Right lobe of liver (tissue), 6 donors: ENCODE data around the gene TUBE1. TPM values are rescaled to one million over a fixed set of nuclear protein-coding genes. Genes with fewer than 3 reads are reported as not detected.
A peak's percentile ranks its signal among the peaks of the same experiment; 100 is the strongest.
"Not testable (repeated sequence)": the region's sequence is repeated elsewhere in the genome, so short reads cannot be mapped to it uniquely, and the experiment has no call there.

Experiments
- ATAC-seq, 4 donors: fragments of 200-7000 bp; cut with Tn5 transposase; one replicate each; pipeline ENCODE4 v1.9.1; 2020; ENCODE audit warnings: mild to moderate bottlenecking in 4 of 4, moderate library complexity in 4 of 4
- DNase-seq, 3 donors: peaks; one replicate each; pipeline ENCODE4 v3.0.0-alpha.2; 2020
- H3K27ac ChIP-seq, 3 donors: fragments of 200-600 bp; one replicate each; pipeline ENCODE4 v1.8.0; 2022
- H3K27me3 ChIP-seq, 2 donors: fragments of 200-600 bp; one replicate each; pipeline ENCODE4 v1.8.0; 2022
- H3K36me3 ChIP-seq, 4 donors: fragments of 200-600 bp; sonication (generic) in 1 of 4; one replicate each; pipeline versions ENCODE4 v1.5.1 to v1.8.0; 2017 to 2022; ENCODE audit warnings: control low read depth in 1 of 4
- H3K4me1 ChIP-seq, 4 donors: fragments of 200-600 bp; sonication (generic) in 1 of 4; one replicate each; pipeline versions ENCODE4 v1.5.1 to v1.8.0; 2017 to 2022; ENCODE audit warnings: control low read depth in 1 of 4
- H3K4me3 ChIP-seq, 3 donors: fragments of 200-600 bp; one replicate each; pipeline ENCODE4 v1.8.0; 2022
- H3K9me3 ChIP-seq, 4 donors: fragments of 200-600 bp; sonication (generic) in 1 of 4; one replicate each; pipeline versions ENCODE4 v1.5.1 to v1.8.0; 2017 to 2022; ENCODE audit warnings: control low read depth in 1 of 4
- CTCF ChIP-seq, 4 donors: fragments of 200-600 bp in 3 of 4; fragments of 450-650 bp in 1 of 4; IDR thresholded peaks; one replicate each; pipeline versions ENCODE4 v1.5.1 to v1.8.0; 2016 to 2022; ENCODE audit warnings: antibody characterized with exemption in 4 of 4, mild to moderate bottlenecking in 2 of 4
- POLR2A ChIP-seq: fragments of 450-650 bp; IDR thresholded peaks from one replicate; pipeline ENCODE4 v1.6.1; 2017; ENCODE audit warnings: antibody characterized with exemption, mild to moderate bottlenecking
- WGBS: methylation state at CpG from one replicate; pipeline ENCODE4 v1.1.6; 2018; ENCODE audit warnings: low coverage, low lambda C conversion rate; ENCODE audit not compliant: insufficient coverage; ENCODE audit errors: missing lambda C conversion rate; 5-methylcytosine and 5-hydroxymethylcytosine counted together
- intact Hi-C, 2 donors: fragments of 100-400 bp; cut with DNase I; formaldehyde crosslinking; loops; one replicate each; pipeline versions ENCODE4 v1.11.2 to v1.14.1; 2022
- total RNA-seq, 6 experiments: library from RNA; depleted of rRNA in 2 of 6; stranded (reverse); fragments of >200 nt in 2 of 6; fragmentation: NEBNext Ultra II Directional in 3 of 6; extraction: Animal tissue kit (Norgen Biotek cat#: 25700) in 3 of 6; gene quantifications; one replicate each; pipeline versions ENCODE4 v1.1.0 to v1.2.4, GENCODE V29; 2016 to 2023
- donor health status: DM: no; HTN: yes; CAD: no.
- donor health status: DM: no; HTN: no; CAD: no.
- donor health status: DM: no; HTN: no; CAD: no.
- donor health status: DM: no; HTN: yes; CAD: no.
- donor health status: DM: no; HTN: yes; CAD: no.

Gene TUBE1
- total RNA-seq, 6 experiments from 2014 or later, result 16.2 to 38.0 (median 27.7) TPM

GRCh38 chr6:112054555-112055190 lies 32.6 kb downstream of the TUBE1 start:
- Histone ChIP-seq H3K27me3 (no peaks in the 10 kb centered on the region), H3K36me3 (no peaks in the 10 kb centered on the region), H3K9me3 (no peaks in the 10 kb centered on the region), H3K27ac (no peak overlapping the region), H3K4me3 (no peak overlapping the region), H3K4me1 (peaks cover 0 to 7% (median 2%) of the 10 kb centered on the region in 4 donors)
- no peak for TF ChIP-seq POLR2A
- TF ChIP-seq CTCF (IDR thresholded peaks at IDR 0.05), result no peak
- 77% methylated on average over 8 of the region's 10 CpGs for WGBS
- DNase-seq, result no peak
- intact Hi-C loops, result no loop called here
- no peak for ATAC-seq

GRCh38 chr6:112054001-112054400 lies 33.3 kb downstream of the TUBE1 start, which contains the start of gene CCN6:
Gene CCN6, plus strand, starts transcription at chr6:112054104. Its CDS starts 254 bp downstream, at chr6:112054358.
- no peak for DNase-seq
- WGBS, result 81% methylated on average over 9 of the region's 12 CpGs
- TF ChIP-seq CTCF (IDR thresholded peaks at IDR 0.05) (no peak), POLR2A (no peak)
- Histone ChIP-seq H3K4me1 (peaks cover 0 to 12% (median 2%) of the 10 kb centered on the region in 4 donors), H3K27me3 (no peaks in the 10 kb centered on the region), H3K36me3 (no peaks in the 10 kb centered on the region), H3K9me3 (no peaks in the 10 kb centered on the region), H3K4me3 (no peak within 1 kb of the TSS), H3K27ac (no peak within 1 kb of the TSS)
- no peak for ATAC-seq
- intact Hi-C loops, result no loop called here

- peaks cover 0 to 13% (median 2%) of the 10 kb centered on the region in 4 donors for H3K4me1 ChIP-seq
- H3K27me3 ChIP-seq, H3K36me3 ChIP-seq, H3K4me3 ChIP-seq, H3K27ac ChIP-seq, intact Hi-C loops, ATAC-seq, DNase-seq, H3K9me3 ChIP-seq: not testable (repeated sequence)
- WGBS, result 85% methylated on average over 4 of the region's 4 CpGs
Measured at GRCh38 chr6:112051251-112051740, 36.0 kb downstream of the TUBE1 start.

- Histone ChIP-seq H3K27ac (no peak overlapping the region), H3K4me3 (no peak overlapping the region), H3K36me3 (no peaks in the 10 kb centered on the region), H3K4me1 (peaks cover 0 to 13% (median 2%) of the 10 kb centered on the region in 4 donors), H3K9me3 (no peaks in the 10 kb centered on the region), H3K27me3 (no peaks in the 10 kb centered on the region)
- 50% methylated on average over 5 of the region's 5 CpGs for WGBS
- ATAC-seq, result peak in 2 of 4 donors; percentile 9 to 25
- intact Hi-C loops, result no loop called here
- TF ChIP-seq CTCF (IDR thresholded peaks at IDR 0.05) (no peak), POLR2A (no peak)
- DNase-seq, result no peak
Measured at GRCh38 chr6:112050429-112050828, 36.9 kb downstream of the TUBE1 start.

- 73% methylated on average over 3 of the region's 7 CpGs for WGBS
- intact Hi-C loops, result loop anchor here in 1 of 2 donors (10.0 kb wide), 1 partner anchor 335 kb away; no protein-coding TSS in a partner anchor
- H3K27ac ChIP-seq, result no peak overlapping the region
- H3K27me3 ChIP-seq, result no peaks in the 10 kb centered on the region
- H3K4me1 ChIP-seq, result peaks cover 0 to 13% (median 2%) of the 10 kb centered on the region in 4 donors
- no peak overlapping the region for H3K4me3 ChIP-seq
- TF ChIP-seq CTCF (IDR thresholded peaks at IDR 0.05) (no peak), POLR2A (no peak)
- no peaks in the 10 kb centered on the region for H3K36me3 ChIP-seq
- ATAC-seq, result no peak
- no peak for DNase-seq
- H3K9me3 ChIP-seq, result no peaks in the 10 kb centered on the region
Measured at GRCh38 chr6:112049996-112050395, 37.3 kb downstream of the TUBE1 start.
